CD14-positive monocyte (primary cell): ENCODE measurements around the gene WDR20. TPM values are rescaled to one million over a fixed set of nuclear protein-coding genes. Genes with fewer than 3 reads are reported as not detected.

Source experiments
- DNase-seq, 3 donors: peaks; one replicate each; pipeline ENCODE4 v3.0.0-alpha.2; 2011 to 2022
- H2AFZ ChIP-seq: 2 replicates; pipeline ENCODE4 v1.6.0; 2012; ENCODE audit warnings: mild to moderate bottlenecking, low read depth, low read length, inconsistent platforms; ENCODE audit not compliant: insufficient read depth, poor library complexity, severe bottlenecking
- H3K27ac ChIP-seq, 2 donors: 1 replicate in 1 of 2; 2 replicates in 1 of 2; pipeline ENCODE4 v1.5.1; 2012 to 2013; ENCODE audit warnings: low read length in 2 of 2, control low read depth in 1 of 2, inconsistent platforms in 1 of 2, low read depth in 1 of 2, mild to moderate bottlenecking in 1 of 2
- H3K27me3 ChIP-seq, 2 donors: one replicate each; pipeline versions ENCODE4 v1.6.0 to v1.6.1; 2011 to 2013; ENCODE audit warnings: low read length in 2 of 2; ENCODE audit not compliant: control insufficient read depth in 2 of 2, insufficient read depth in 2 of 2
- H3K36me3 ChIP-seq, 2 donors: replicated peaks in 1 of 2; 1 replicate in 1 of 2; 2 replicates in 1 of 2; pipeline versions ENCODE4 v1.5.1 to v1.6.1; 2012 to 2013; ENCODE audit warnings: low read length in 2 of 2, control low read depth in 1 of 2, inconsistent platforms in 1 of 2, mild to moderate bottlenecking in 1 of 2; ENCODE audit not compliant: insufficient read depth in 2 of 2, control insufficient read depth in 1 of 2
- H3K4me1 ChIP-seq, 2 donors: 1 replicate in 1 of 2; 2 replicates in 1 of 2; pipeline versions ENCODE4 v1.5.1 to v1.6.1; 2012 to 2013; ENCODE audit warnings: low read length in 2 of 2, control low read depth in 1 of 2, inconsistent platforms in 1 of 2, mild to moderate bottlenecking in 1 of 2, moderate library complexity in 1 of 2; ENCODE audit not compliant: insufficient read depth in 2 of 2, control insufficient read depth in 1 of 2
- H3K4me2 ChIP-seq: replicated peaks from 2 replicates; pipeline ENCODE3; 2012; ENCODE audit warnings: low read length, moderate library complexity, mild to moderate bottlenecking; ENCODE audit not compliant: poor library complexity, severe bottlenecking; ENCODE audit errors: extremely low read depth
- H3K4me3 ChIP-seq, 3 experiments: fragments of 200-600 bp in 1 of 3; sonication (generic) in 1 of 3; replicated peaks in 1 of 3; 1 replicate in 2 of 3; 2 replicates in 1 of 3; pipeline ENCODE4 v1.5.1; 2011 to 2013; ENCODE audit warnings: low read length in 3 of 3, mild to moderate bottlenecking in 3 of 3, control low read depth in 2 of 3, low read depth in 2 of 3, inconsistent platforms in 1 of 3, moderate library complexity in 1 of 3
- H3K79me2 ChIP-seq: 2 replicates; pipeline ENCODE4 v1.6.0; 2012; ENCODE audit warnings: mild to moderate bottlenecking, control low read depth, inconsistent platforms, low read length, moderate library complexity; ENCODE audit not compliant: insufficient read depth
- H3K9ac ChIP-seq: 2 replicates; pipeline ENCODE4 v1.6.0; 2017; ENCODE audit warnings: low read length, mild to moderate bottlenecking; ENCODE audit not compliant: insufficient read depth, poor library complexity, severe bottlenecking
- H3K9me3 ChIP-seq, 2 donors: replicated peaks in 1 of 2; 1 replicate in 1 of 2; 2 replicates in 1 of 2; pipeline versions ENCODE4 v1.5.1 to v1.6.1; 2012 to 2013; ENCODE audit warnings: low read length in 2 of 2, control low read depth in 1 of 2; ENCODE audit not compliant: control insufficient read depth in 1 of 2, insufficient read depth in 1 of 2
- H4K20me1 ChIP-seq: 2 replicates; pipeline ENCODE4 v1.6.0; 2012; ENCODE audit warnings: mild to moderate bottlenecking, low read length, control low read depth, moderate library complexity; ENCODE audit not compliant: insufficient read depth
- H3K27ac Mint-ChIP-seq, 7 donors: one replicate each; pipeline ENCODE4 v1.8.0; 2020; ENCODE audit warnings: mild to moderate bottlenecking in 7 of 7, mixed read lengths in 7 of 7, moderate library complexity in 6 of 7, inconsistent platforms in 2 of 7
- H3K27me3 Mint-ChIP-seq, 3 donors: one replicate each; pipeline ENCODE4 v1.8.0; 2021 to 2022; ENCODE audit warnings: low read depth in 3 of 3, mild to moderate bottlenecking in 3 of 3, mixed read lengths in 3 of 3, moderate library complexity in 3 of 3, inconsistent platforms in 1 of 3
- H3K36me3 Mint-ChIP-seq, 2 donors: one replicate each; pipeline ENCODE4 v1.8.0; 2020; ENCODE audit warnings: mixed read lengths in 2 of 2, inconsistent platforms in 1 of 2, mild to moderate bottlenecking in 1 of 2
- H3K4me1 Mint-ChIP-seq: one replicate; pipeline ENCODE4 v1.8.0; 2020; ENCODE audit warnings: mild to moderate bottlenecking, mixed read lengths
- H3K4me3 Mint-ChIP-seq, 2 donors: one replicate each; pipeline ENCODE4 v1.8.0; 2020; ENCODE audit warnings: mild to moderate bottlenecking in 2 of 2, mixed read lengths in 2 of 2, moderate library complexity in 1 of 2
- H3K9me3 Mint-ChIP-seq, 7 donors: one replicate each; pipeline ENCODE4 v1.8.0; 2020 to 2022; ENCODE audit warnings: mixed read lengths in 7 of 7, mild to moderate bottlenecking in 6 of 7, moderate library complexity in 6 of 7, inconsistent platforms in 2 of 7
- CTCF ChIP-seq: fragments of 200-600 bp; IDR thresholded peaks from one replicate; pipeline ENCODE4 v1.8.0; 2022; ENCODE audit warnings: antibody characterized with exemption, mild to moderate bottlenecking
- WGBS: methylation state at CpG from one replicate; pipeline ENCODE4 v1.1.5; 2013; ENCODE audit warnings: missing lambda C conversion rate; ENCODE audit not compliant: insufficient coverage; 5-methylcytosine and 5-hydroxymethylcytosine counted together
- intact Hi-C, 2 donors: fragments of 100-400 bp; cut with micrococcal nuclease; formaldehyde crosslinking; loops; one replicate each; pipeline versions ENCODE4 v1.15.0 to v1.15.1; 2023
- polyA plus RNA-seq, 3 donors: library from polyadenylated mRNA; depleted of rRNA in 1 of 3; unstranded in 2 of 3; stranded (reverse) in 1 of 3; fragments of 300-500 nt in 2 of 3; fragments of >200 nt in 1 of 3; fragmentation: Illumina TruSeq in 2 of 3; gene quantifications; 1 replicate in 2 of 3; 2 replicates in 1 of 3; pipeline ENCODE4 v1.2.3, GENCODE V29; 2012 to 2021

The WDR20 gene
- polyA plus RNA-seq, 3 donors, result 7.4 to 13.3 (median 9.0) TPM

GRCh38 chr14:102159841-102160240 lies 20.1 kb downstream of the WDR20 start:
- Histone ChIP-seq H3K4me2 (no peak overlapping the region), H3K9me3 (no peaks in the 10 kb centered on the region), H3K9ac (no peak overlapping the region), H3K27ac (no peak overlapping the region), H3K4me1 (peaks cover 0 to under 1% of the 10 kb centered on the region in 2 donors), H3K4me3 (no peak overlapping the region), H2AFZ (no peak overlapping the region), H4K20me1 (peaks cover 97% of the 10 kb centered on the region), H3K79me2 (peaks cover 84% of the 10 kb centered on the region), H3K27me3 (no peaks in the 10 kb centered on the region), H3K36me3 (peaks cover 7 to 13% of the 10 kb centered on the region in 2 donors)
- Mint-ChIP-seq H3K27ac (peak overlapping the region in 1 of 7 donors; percentile 56), H3K4me3 (no peak overlapping the region), H3K4me1 (peaks cover 30% of the 10 kb centered on the region), H3K9me3 (peaks cover 0 to 6% (median 0%) of the 10 kb centered on the region in 7 donors), H3K27me3 (peaks cover 0 to 2% (median 0%) of the 10 kb centered on the region in 3 donors), H3K36me3 (peaks cover 19 to 35% of the 10 kb centered on the region in 2 donors)
- WGBS, result 100% methylated on average over 2 of the region's 4 CpGs
- no peak for DNase-seq
- intact Hi-C loops, result no loop called here
- TF ChIP-seq CTCF, result no peak

GRCh38 chr14:102162487-102162886 lies 22.8 kb downstream of the WDR20 start:
- Mint-ChIP-seq H3K4me1 (peaks cover 35% of the 10 kb centered on the region), H3K4me3 (no peak overlapping the region), H3K9me3 (peaks cover 0 to 6% (median 0%) of the 10 kb centered on the region in 7 donors), H3K36me3 (peaks cover 28 to 38% of the 10 kb centered on the region in 2 donors), H3K27me3 (peaks cover 0 to 2% (median 0%) of the 10 kb centered on the region in 3 donors), H3K27ac (peak overlapping the region in 2 of 7 donors; percentile 37 to 52)
- H3K36me3 ChIP-seq, result peaks cover 7 to 20% of the 10 kb centered on the region in 2 donors
- peaks cover 0 to 3% of the 10 kb centered on the region in 2 donors for H3K4me1 ChIP-seq
- no peak for DNase-seq
- no peak overlapping the region for H3K4me2 ChIP-seq
- no peak overlapping the region for H3K9ac ChIP-seq
- intact Hi-C loops, result no loop called here
- no peak for TF ChIP-seq CTCF
- H3K79me2 ChIP-seq, result peaks cover 83% of the 10 kb centered on the region
- peaks cover 98% of the 10 kb centered on the region for H4K20me1 ChIP-seq
- H3K4me3 ChIP-seq, result no peak overlapping the region
- no peak overlapping the region for H2AFZ ChIP-seq
- H3K9me3 ChIP-seq, result no peaks in the 10 kb centered on the region
- H3K27ac ChIP-seq, result peak overlapping the region in 1 of 2 donors; percentile 40
- 88% methylated on average over 1 of the region's 4 CpGs for WGBS
- H3K27me3 ChIP-seq, result no peaks in the 10 kb centered on the region
